GM18505 (cell line): Measurements from ENCODE around the gene PTPRN2.
A peak's percentile ranks its signal among the peaks of the same experiment; 100 is the strongest.
"Not testable (repeated sequence)": the region's sequence is repeated elsewhere in the genome, so short reads cannot be mapped to it uniquely, and the experiment has no call there.

Experiments used
- ATAC-seq: cut with Tn5 transposase; IDR thresholded peaks from one replicate; pipeline ENCODE4 v1.9.1; 2021; ENCODE audit not compliant: unreplicated experiment
- POLR2A ChIP-seq: IDR thresholded peaks from 4 replicates; pipeline ENCODE4 v1.6.1; 2011; ENCODE audit warnings: borderline replicate concordance; ENCODE audit not compliant: insufficient read depth, insufficient read length; ENCODE audit errors: extremely low read depth

The PTPRN2 gene

GRCh38 chr7:158546626-158547025, 41.0 kb downstream of the PTPRN2 start:
- no peak for TF ChIP-seq POLR2A
- ATAC-seq: no peak

DNA sequence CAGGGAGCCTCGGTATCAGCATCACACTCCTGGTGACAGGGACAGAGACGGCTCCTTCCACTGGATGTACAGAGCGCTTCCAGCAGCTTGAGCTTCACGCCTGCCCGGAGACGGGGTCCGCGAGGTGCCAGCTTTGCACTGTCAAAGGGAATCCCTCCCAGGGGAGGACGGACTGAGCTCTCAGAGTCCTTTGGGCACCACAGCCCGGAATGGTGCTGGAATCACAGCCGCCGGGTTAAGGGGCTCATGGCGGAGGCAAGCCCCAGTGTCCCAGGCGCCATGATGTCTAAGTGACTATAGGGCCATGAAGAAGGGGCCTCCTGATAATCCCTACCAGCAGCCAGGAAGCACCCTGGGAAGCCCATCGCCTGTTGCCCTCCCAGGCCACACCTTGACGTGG, 41.4 kb downstream of the PTPRN2 start:
- ATAC-seq: no peak

GRCh38 chr7:158544708-158545107, 42.9 kb downstream of the PTPRN2 start:
- no peak for TF ChIP-seq POLR2A
- ATAC-seq: no peak

More for the DNA sequence above, 41.4 kb downstream of the PTPRN2 start:
- TF ChIP-seq POLR2A: no peak

DNA sequence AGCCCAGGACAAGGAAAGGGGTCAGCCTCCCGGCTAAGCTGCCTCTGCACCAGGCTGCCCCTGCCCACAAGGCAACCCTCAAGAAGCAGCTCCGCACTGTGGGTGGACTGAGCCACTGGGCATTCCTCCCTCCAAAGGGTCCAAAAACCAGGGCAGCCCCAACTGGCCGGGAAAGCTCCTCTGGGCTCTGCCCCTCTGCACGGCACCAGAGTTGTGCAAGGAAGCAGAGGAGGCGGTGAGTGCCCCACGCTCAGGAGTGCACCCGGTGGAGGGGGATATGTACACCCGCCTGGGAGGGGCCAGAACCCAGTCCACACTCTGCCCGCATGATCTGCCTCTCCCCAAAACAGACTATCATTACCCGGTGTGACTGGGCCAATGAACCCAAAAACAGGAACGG, 43.8 kb downstream of the PTPRN2 start:
- TF ChIP-seq POLR2A: no peak
- no peak for ATAC-seq

GRCh38 chr7:158542651-158543566, 44.7 kb downstream of the PTPRN2 start:
- no peak for TF ChIP-seq POLR2A
- no peak for ATAC-seq

DNA sequence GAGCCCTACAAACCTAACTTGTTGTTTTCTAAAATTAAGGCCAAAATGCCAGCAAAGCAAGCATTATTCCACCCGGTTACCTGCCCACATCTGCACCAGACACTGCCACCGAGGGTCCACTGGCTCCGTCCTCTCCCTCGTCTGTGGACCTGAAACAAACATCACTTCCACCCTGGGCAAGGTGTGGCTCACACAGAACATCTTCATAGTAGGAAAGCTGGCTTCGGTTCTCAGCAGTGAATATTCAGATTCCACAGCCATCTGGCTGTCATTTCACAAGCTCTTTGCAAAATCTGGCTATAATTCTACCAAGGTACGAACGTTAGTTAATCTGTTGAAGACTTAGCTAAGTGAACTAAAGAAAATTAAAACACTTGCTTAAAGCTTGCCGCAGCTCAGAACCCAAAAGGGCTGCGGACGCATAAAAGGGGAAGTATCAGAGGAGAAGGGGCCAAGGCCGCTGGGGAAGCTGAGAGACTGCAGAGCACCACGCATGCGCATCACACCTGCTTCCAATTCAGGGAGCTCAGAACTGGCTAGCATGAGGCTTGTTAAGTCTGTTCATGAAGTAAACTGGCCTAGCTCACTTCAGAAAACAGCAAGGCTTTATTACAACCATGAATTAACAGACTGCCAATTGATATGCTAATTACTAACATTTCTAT, 46.1 kb downstream of the PTPRN2 start:
- ATAC-seq: peak; percentile 82
- TF ChIP-seq POLR2A: no peak

- no peak for TF ChIP-seq POLR2A
- no peak for ATAC-seq
Measured at GRCh38 chr7:158539711-158540146, 47.9 kb downstream of the PTPRN2 start.

- ATAC-seq: no peak
- TF ChIP-seq POLR2A: no peak
Measured at GRCh38 chr7:158538156-158538946, 49.3 kb downstream of the PTPRN2 start.

GRCh38 chr7:158537516-158537882, 50.1 kb downstream of the PTPRN2 start:
- ATAC-seq: no peak
- no peak for TF ChIP-seq POLR2A

GRCh38 chr7:158536871-158537515, 50.6 kb downstream of the PTPRN2 start:
- no peak for TF ChIP-seq POLR2A

GRCh38 chr7:158535079-158535478, 52.5 kb downstream of the PTPRN2 start:
- no peak for TF ChIP-seq POLR2A
- ATAC-seq: no peak

More at GRCh38 chr7:158536871-158537515, 50.6 kb downstream of the PTPRN2 start:
- ATAC-seq: no peak

DNA sequence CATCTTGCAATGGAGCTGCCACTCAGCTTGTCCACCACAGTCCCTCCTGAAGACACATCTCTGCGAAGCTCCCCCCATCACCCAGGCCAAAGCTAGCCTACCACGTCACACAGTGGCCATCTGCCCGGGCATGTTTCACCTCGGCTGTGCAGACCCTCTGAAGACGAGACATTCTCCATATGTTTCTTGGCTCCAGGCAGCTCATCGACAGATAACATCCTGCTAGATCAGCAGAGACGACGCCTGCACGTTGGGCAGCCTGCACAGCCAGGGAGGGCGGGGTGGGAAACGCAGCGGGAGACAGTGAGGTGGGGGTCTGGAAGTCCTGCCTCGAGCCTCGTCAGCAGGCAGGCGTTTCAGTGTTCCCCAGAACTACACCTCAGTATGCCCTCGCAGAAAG, 53.0 kb downstream of the PTPRN2 start:
- TF ChIP-seq POLR2A: no peak
- ATAC-seq: no peak

DNA sequence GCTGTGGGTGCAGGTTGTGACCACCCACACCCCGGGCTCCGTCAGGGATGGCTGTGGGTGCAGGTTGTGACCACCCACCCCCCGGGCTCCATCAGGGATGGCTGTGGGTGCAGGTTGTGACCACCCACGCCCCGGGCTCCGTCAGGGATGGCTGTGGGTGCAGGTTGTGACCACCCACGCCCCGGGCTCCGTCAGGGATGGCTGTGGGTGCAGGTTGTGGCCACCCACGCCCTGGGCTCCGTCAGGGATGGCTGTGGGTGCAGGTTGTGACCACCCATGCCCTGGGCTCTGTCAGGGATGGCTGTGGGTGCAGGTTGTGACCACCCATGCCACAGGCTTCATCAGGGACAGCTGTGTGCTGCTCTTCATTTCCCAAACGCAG, 53.5 kb downstream of the PTPRN2 start:
- ATAC-seq: not testable (repeated sequence)
